LNCAP (cell line): ENCODE data around the gene DDHD1.

Source experiments
- CTCF ChIP-seq: fragments of 450-650 bp; IDR thresholded peaks from 2 replicates; pipeline ENCODE4 v1.5.1; 2017; ENCODE audit warnings: mild to moderate bottlenecking

Gene DDHD1

GRCh38 chr14:53004976-53005375, 148.1 kb downstream of the DDHD1 start:
- no peak for TF ChIP-seq CTCF

GRCh38 chr14:53003776-53004175, 149.3 kb downstream of the DDHD1 start:
- TF ChIP-seq CTCF: no peak

- no peak for TF ChIP-seq CTCF
Observed at GRCh38 chr14:53002576-53002975, 150.5 kb downstream of the DDHD1 start.

GRCh38 chr14:53001787-53002378, 151.2 kb downstream of the DDHD1 start:
- no peak for TF ChIP-seq CTCF

- TF ChIP-seq CTCF: no peak
Observed at GRCh38 chr14:52998376-52999015, 154.6 kb downstream of the DDHD1 start.

- no peak for TF ChIP-seq CTCF
Observed at GRCh38 chr14:52996493-52996892, 156.6 kb downstream of the DDHD1 start.

GRCh38 chr14:52995998-52996397, 157.1 kb downstream of the DDHD1 start:
- no peak for TF ChIP-seq CTCF
